Loucy (cell line): Measurements from ENCODE around the gene AARSD1.

ENCODE experiments used
- CTCF ChIP-seq: fragments of 200-600 bp; sonication (generic); conservative IDR thresholded peaks from 2 replicates; pipeline ENCODE4 v1.5.1; 2014; ENCODE audit warnings: mild to moderate bottlenecking, antibody characterized with exemption, low read length
- EZH2phosphoT487 ChIP-seq: fragments of 200-600 bp; IDR thresholded peaks from 2 replicates; pipeline ENCODE4 v1.6.1; 2018; ENCODE audit warnings: antibody characterized with exemption, mild to moderate bottlenecking, moderate library complexity, borderline replicate concordance

GRCh38 chr17:43013296-43013695 lies 49.0 kb upstream of the AARSD1 start:
- TF ChIP-seq CTCF (no peak), EZH2phosphoT487 (no peak)
